ENCODE data around the gene NXPH1.

NXPH1 gene

GRCh38 chr7:8437606-8438005 lies 4.2 kb downstream of the NXPH1 start:
- H3K27me3 ChIP-seq (ENCODE audit: insufficient read depth, low read depth, severe bottlenecking): no peaks in the 10 kb centered on the region

GRCh38 chr7:8440670-8441069 lies 7.3 kb downstream of the NXPH1 start:
- Histone ChIP-seq H3K9me3 (ENCODE audit: severe bottlenecking) (peaks cover 5% of the 10 kb centered on the region), H3K27me3 (ENCODE audit: insufficient read depth, low read depth, severe bottlenecking) (no peaks in the 10 kb centered on the region), H3K27ac (no peak overlapping the region), H3K36me3 (no peaks in the 10 kb centered on the region), H3K4me3 (ENCODE audit: low read depth, low read length) (no peak overlapping the region)
- DNase-seq: no peak
- TF ChIP-seq CTCF (IDR thresholded peaks at IDR 0.05; ENCODE audit: low read depth, low read length): no peak

More at GRCh38 chr7:8437606-8438005, 4.2 kb downstream of the NXPH1 start:
- Histone ChIP-seq H3K27ac (no peak overlapping the region), H3K9me3 (ENCODE audit: severe bottlenecking) (peaks cover 13% of the 10 kb centered on the region), H3K4me3 (ENCODE audit: low read depth, low read length) (no peak overlapping the region), H3K36me3 (no peaks in the 10 kb centered on the region)
- TF ChIP-seq CTCF (IDR thresholded peaks at IDR 0.05; ENCODE audit: low read depth, low read length): no peak
- DNase-seq: no peak

- Histone ChIP-seq H3K27me3 (ENCODE audit: insufficient read depth, low read depth, severe bottlenecking) (no peaks in the 10 kb centered on the region), H3K36me3 (no peaks in the 10 kb centered on the region), H3K4me3 (ENCODE audit: low read depth, low read length) (no peak overlapping the region), H3K9me3 (ENCODE audit: severe bottlenecking) (peaks cover 5% of the 10 kb centered on the region), H3K27ac (no peak overlapping the region)
- no peak for TF ChIP-seq CTCF (IDR thresholded peaks at IDR 0.05; ENCODE audit: low read depth, low read length)
- DNase-seq: no peak
Observed at GRCh38 chr7:8441106-8441965, 7.9 kb downstream of the NXPH1 start.

- no peaks in the 10 kb centered on the region for H3K27me3 ChIP-seq (ENCODE audit: insufficient read depth, low read depth, severe bottlenecking)
- peak overlapping the region; percentile 60 for H3K4me3 ChIP-seq (ENCODE audit: low read depth, low read length)
- TF ChIP-seq CTCF (IDR thresholded peaks at IDR 0.05; ENCODE audit: low read depth, low read length): no peak
- H3K27ac ChIP-seq: no peak overlapping the region
- peaks cover 5% of the 10 kb centered on the region for H3K9me3 ChIP-seq (ENCODE audit: severe bottlenecking)
- no peak for DNase-seq
- H3K36me3 ChIP-seq: no peaks in the 10 kb centered on the region
Observed at GRCh38 chr7:8442051-8442813, 8.8 kb downstream of the NXPH1 start.

GRCh38 chr7:8442814-8443304 lies 9.4 kb downstream of the NXPH1 start:
- Histone ChIP-seq H3K36me3 (no peaks in the 10 kb centered on the region), H3K9me3 (ENCODE audit: severe bottlenecking) (peaks cover 5% of the 10 kb centered on the region), H3K27ac (no peak overlapping the region), H3K27me3 (ENCODE audit: insufficient read depth, low read depth, severe bottlenecking) (no peaks in the 10 kb centered on the region), H3K4me3 (ENCODE audit: low read depth, low read length) (peak overlapping the region; percentile 60)
- peak; percentile 28 for DNase-seq
- no peak for TF ChIP-seq CTCF (IDR thresholded peaks at IDR 0.05; ENCODE audit: low read depth, low read length)
